Stimulated activated CD4-positive, alpha-beta T cell treated with anti-CD3 and anti-CD28 coated beads, TNF-alpha, amount 100 ng/mL, for 1 hour (primary cell): Measurements from ENCODE around the gene MYH14.

Source experiments
- DNase-seq, 3 donors: peaks; one replicate each; pipeline ENCODE4 v3.0.0-alpha.2; 2020; ENCODE audit warnings: low read depth in 3 of 3, low spot score in 1 of 3

MYH14 gene

GRCh38 chr19:50203281-50204080, at the start of gene MYH14:
TSS of gene MYH14 (plus strand) at chr19:50203622. CDS start at chr19:50210366, 6,744 bp downstream.
- peak in 1 of 3 donors; percentile 2 for DNase-seq

GRCh38 chr19:50154529-50154928, 48.9 kb upstream of the MYH14 start:
- DNase-seq: no peak

- DNase-seq: no peak
Measured at GRCh38 chr19:50155520-50156109, 47.8 kb upstream of the MYH14 start.

GRCh38 chr19:50158577-50158976, 44.8 kb upstream of the MYH14 start:
- DNase-seq: no peak

- DNase-seq: no peak
Measured at GRCh38 chr19:50159078-50159477, 44.3 kb upstream of the MYH14 start.

GRCh38 chr19:50162988-50163387, 40.4 kb upstream of the MYH14 start, which contains the start of gene IZUMO2:
TSS of gene IZUMO2 (minus strand) at chr19:50163281. CDS start at chr19:50163194, 87 bp downstream.
- DNase-seq: no peak

- DNase-seq: no peak
Measured at GRCh38 chr19:50167314-50167721, 36.1 kb upstream of the MYH14 start.

GRCh38 chr19:50171752-50172151, 31.7 kb upstream of the MYH14 start:
- no peak for DNase-seq

GRCh38 chr19:50172726-50173125, 30.7 kb upstream of the MYH14 start:
- no peak for DNase-seq

GRCh38 chr19:50173127-50173526, 30.3 kb upstream of the MYH14 start:
- DNase-seq: no peak

- no peak for DNase-seq
Measured at GRCh38 chr19:50174100-50174793, 29.2 kb upstream of the MYH14 start.

- no peak for DNase-seq
Measured at GRCh38 chr19:50175924-50176323, 27.5 kb upstream of the MYH14 start.

- DNase-seq: no peak
Measured at GRCh38 chr19:50176775-50177174, 26.6 kb upstream of the MYH14 start.

- no peak for DNase-seq
Measured at GRCh38 chr19:50178320-50178719, 25.1 kb upstream of the MYH14 start.

- DNase-seq: no peak
Measured at GRCh38 chr19:50178859-50179537, 24.4 kb upstream of the MYH14 start.

GRCh38 chr19:50181121-50181520, 22.3 kb upstream of the MYH14 start:
- no peak for DNase-seq

- DNase-seq: no peak
Measured at GRCh38 chr19:50184196-50184595, 19.2 kb upstream of the MYH14 start.

GRCh38 chr19:50187937-50188336, 15.5 kb upstream of the MYH14 start:
- DNase-seq: no peak

GRCh38 chr19:50189331-50189730, 14.1 kb upstream of the MYH14 start:
- DNase-seq: no peak

GRCh38 chr19:50190439-50190891, 13.0 kb upstream of the MYH14 start:
- DNase-seq: no peak

- DNase-seq: no peak
Measured at GRCh38 chr19:50191216-50191615, 12.2 kb upstream of the MYH14 start.
